SH-SY5Y (cell line): ENCODE measurements around the gene IL18RAP.

ENCODE experiments used
- GATA2 ChIP-seq: IDR thresholded peaks from 2 replicates; pipeline ENCODE4 v1.6.1; 2011; ENCODE audit warnings: mild to moderate bottlenecking, low read depth, low read length
- GATA3 ChIP-seq: IDR thresholded peaks from 2 replicates; pipeline ENCODE4 v1.6.1; 2011; ENCODE audit warnings: low read depth, mild to moderate bottlenecking, low read length, moderate library complexity

GRCh38 chr2:102418421-102418961, 4.5 kb upstream of the IL18RAP start:
- no peak for TF ChIP-seq GATA2
- no peak for TF ChIP-seq GATA3
